ENCODE results near the gene NRBF2.

Gene NRBF2

DNA sequence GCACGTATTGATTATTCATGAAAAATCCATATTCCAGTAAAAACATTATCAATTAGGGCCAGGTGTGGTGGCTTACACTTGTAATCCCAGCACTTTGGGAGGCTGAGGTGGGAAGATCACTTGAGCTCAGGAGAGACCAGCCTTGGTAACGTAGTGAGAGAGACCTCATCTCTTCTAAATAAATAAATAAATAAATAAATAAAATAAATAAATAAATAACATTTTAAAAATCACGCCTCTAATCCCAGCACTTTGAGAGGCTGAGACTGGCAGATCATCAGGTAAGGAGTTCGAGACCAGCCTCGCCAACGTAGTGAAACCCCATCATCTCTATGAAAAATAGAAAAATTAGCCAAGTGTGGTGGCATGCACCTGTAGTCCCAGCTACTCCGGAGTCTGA is 32.1 kb downstream of the NRBF2 start:
- H3K9me3 ChIP-seq (ENCODE audit: control insufficient read depth, insufficient read depth, low read length) = no peaks in the 10 kb centered on the region
- H3K36me3 ChIP-seq (ENCODE audit: control insufficient read depth, insufficient read depth, low read length) = peaks cover 5% of the 10 kb centered on the region; the same call in 1 of the 2 replicates
- DNase-seq (ENCODE audit: low read depth, low spot score) = no peak
- no peak overlapping the region for H3K27ac ChIP-seq (ENCODE audit: low read length)
- H3K4me1 ChIP-seq (ENCODE audit: control insufficient read depth, insufficient read depth, low read length) = no peaks in the 10 kb centered on the region; the same call in 1 of the 2 replicates
- H3K4me3 ChIP-seq (ENCODE audit: low read length) = no peak overlapping the region
- no CpG with 5 or more reads among the region's 7 CpGs for WGBS (ENCODE audit: insufficient coverage, insufficient read length)
- no peaks in the 10 kb centered on the region; the same call in 1 of the 2 replicates for H3K27me3 ChIP-seq (ENCODE audit: control insufficient read depth, insufficient read depth, low read length)

DNA sequence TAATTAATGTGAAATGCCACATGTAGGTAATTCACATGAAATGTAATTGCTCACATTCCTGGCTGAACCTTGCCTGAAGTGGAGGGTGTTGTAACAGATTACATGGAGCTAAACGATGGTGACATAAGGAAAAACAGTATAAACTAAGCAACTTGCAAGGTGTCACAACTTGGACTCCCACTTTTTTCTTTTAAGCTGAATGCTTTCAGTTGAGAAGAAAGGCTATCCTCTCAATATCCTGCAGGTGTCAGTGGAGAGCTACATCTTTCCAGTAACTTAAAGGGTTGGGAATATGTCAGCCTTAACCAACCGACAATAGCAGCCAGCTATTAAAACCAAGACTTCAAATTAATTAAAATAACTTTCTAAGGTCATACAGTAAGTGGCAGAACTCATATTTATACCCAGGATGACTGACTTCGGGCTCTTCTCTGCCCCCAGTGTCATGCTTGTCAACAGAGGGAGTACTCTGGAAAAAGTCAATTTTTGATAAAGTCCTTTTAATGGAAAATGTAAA is 33.7 kb downstream of the NRBF2 start:
- no peak overlapping the region for H3K4me3 ChIP-seq (ENCODE audit: low read length)
- H3K27ac ChIP-seq (ENCODE audit: low read length) = no peak overlapping the region
- H3K36me3 ChIP-seq (ENCODE audit: control insufficient read depth, insufficient read depth, low read length) = peaks cover 13% of the 10 kb centered on the region; the same call in 1 of the 2 replicates
- no peaks in the 10 kb centered on the region; the same call in 1 of the 2 replicates for H3K4me1 ChIP-seq (ENCODE audit: control insufficient read depth, insufficient read depth, low read length)
- no peaks in the 10 kb centered on the region; the same call in 1 of the 2 replicates for H3K27me3 ChIP-seq (ENCODE audit: control insufficient read depth, insufficient read depth, low read length)
- peak; percentile 33 for DNase-seq (ENCODE audit: low read depth, low spot score)
- no CpG with 5 or more reads among the region's 3 CpGs for WGBS (ENCODE audit: insufficient coverage, insufficient read length)
- H3K9me3 ChIP-seq (ENCODE audit: control insufficient read depth, insufficient read depth, low read length) = no peaks in the 10 kb centered on the region

GRCh38 chr10:63168821-63169462 is 35.8 kb downstream of the NRBF2 start:
- Histone ChIP-seq H3K36me3 (ENCODE audit: control insufficient read depth, insufficient read depth, low read length) (peaks cover 13% of the 10 kb centered on the region; the same call in 1 of the 2 replicates), H3K4me1 (ENCODE audit: control insufficient read depth, insufficient read depth, low read length) (no peaks in the 10 kb centered on the region; the same call in 1 of the 2 replicates), H3K27me3 (ENCODE audit: control insufficient read depth, insufficient read depth, low read length) (no peaks in the 10 kb centered on the region; the same call in 1 of the 2 replicates), H3K4me3 (ENCODE audit: low read length) (no peak overlapping the region), H3K9me3 (ENCODE audit: control insufficient read depth, insufficient read depth, low read length) (no peaks in the 10 kb centered on the region), H3K27ac (ENCODE audit: low read length) (no peak overlapping the region)
- no peak for DNase-seq (ENCODE audit: low read depth, low spot score)
- WGBS (ENCODE audit: insufficient coverage, insufficient read length) = no CpG with 5 or more reads among the region's 2 CpGs

- Histone ChIP-seq H3K36me3 (ENCODE audit: control insufficient read depth, insufficient read depth, low read length) (peaks cover 16% of the 10 kb centered on the region; the same call in 1 of the 2 replicates), H3K27me3 (ENCODE audit: control insufficient read depth, insufficient read depth, low read length) (no peaks in the 10 kb centered on the region; the same call in 1 of the 2 replicates), H3K9me3 (ENCODE audit: control insufficient read depth, insufficient read depth, low read length) (no peaks in the 10 kb centered on the region), H3K4me3 (ENCODE audit: low read length) (no peak overlapping the region), H3K4me1 (ENCODE audit: control insufficient read depth, insufficient read depth, low read length) (no peaks in the 10 kb centered on the region; the same call in 1 of the 2 replicates), H3K27ac (ENCODE audit: low read length) (no peak overlapping the region)
- no peak for DNase-seq (ENCODE audit: low read depth, low spot score)
- no CpG with 5 or more reads among the region's 2 CpGs for WGBS (ENCODE audit: insufficient coverage, insufficient read length)
These were observed 36.5 kb downstream of the NRBF2 start for GRCh38 chr10:63169624-63170023.

DNA sequence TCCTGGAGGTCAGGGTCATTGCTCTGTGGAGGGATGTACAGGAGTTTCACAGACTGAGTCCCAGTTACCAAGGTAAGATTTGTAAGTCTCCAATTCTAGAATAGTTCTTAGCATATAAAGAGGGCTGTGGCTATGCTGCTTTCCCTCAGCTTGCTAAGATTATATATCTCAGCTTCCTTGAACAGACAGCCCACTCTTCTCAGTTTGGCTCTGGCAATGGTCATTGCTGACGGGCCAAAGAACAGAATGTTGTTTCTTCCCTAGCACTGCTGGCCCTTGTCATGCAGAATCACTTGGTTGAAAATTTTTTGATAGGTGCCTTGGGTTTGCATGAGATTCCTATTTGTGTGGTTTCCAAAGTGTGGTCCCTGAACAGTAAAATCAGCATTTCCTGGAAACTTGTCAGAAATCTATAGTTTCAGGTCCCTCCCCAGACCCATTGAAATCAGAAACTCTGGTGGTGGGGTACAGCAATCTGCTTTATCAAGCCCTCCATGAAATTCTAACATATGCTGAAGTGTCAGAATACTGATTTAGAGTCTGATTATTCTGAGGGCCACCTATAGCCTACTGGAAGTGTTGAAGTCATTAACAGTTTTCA is 38.2 kb downstream of the NRBF2 start:
- peaks cover 16% of the 10 kb centered on the region; the same call in 1 of the 2 replicates for H3K36me3 ChIP-seq (ENCODE audit: control insufficient read depth, insufficient read depth, low read length)
- no peaks in the 10 kb centered on the region; the same call in 1 of the 2 replicates for H3K27me3 ChIP-seq (ENCODE audit: control insufficient read depth, insufficient read depth, low read length)
- H3K9me3 ChIP-seq (ENCODE audit: control insufficient read depth, insufficient read depth, low read length) = no peaks in the 10 kb centered on the region
- no peak for DNase-seq (ENCODE audit: low read depth, low spot score)
- H3K4me1 ChIP-seq (ENCODE audit: control insufficient read depth, insufficient read depth, low read length) = no peaks in the 10 kb centered on the region; the same call in 1 of the 2 replicates
- H3K4me3 ChIP-seq (ENCODE audit: low read length) = no peak overlapping the region
- H3K27ac ChIP-seq (ENCODE audit: low read length) = no peak overlapping the region
- no CpG with 5 or more reads among the region's 1 CpG for WGBS (ENCODE audit: insufficient coverage, insufficient read length)

DNA sequence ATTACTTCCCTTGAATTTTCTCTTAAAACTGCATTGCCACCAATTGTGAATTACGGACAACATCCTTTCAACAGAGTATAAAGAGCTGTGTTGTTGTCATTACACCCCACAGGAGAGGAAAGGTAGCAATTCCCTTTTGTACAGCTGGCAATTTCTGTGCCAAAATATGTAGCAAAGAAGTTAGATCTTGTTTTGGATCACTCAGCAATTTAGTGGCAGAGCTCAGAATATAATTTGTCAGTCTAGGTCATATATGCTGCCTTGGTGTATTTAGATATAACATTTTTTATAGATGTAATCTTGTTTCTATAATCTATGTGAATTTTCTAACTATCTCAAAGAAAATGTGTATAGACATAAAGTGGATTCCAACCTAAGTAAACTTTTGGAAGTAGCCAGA is 38.8 kb downstream of the NRBF2 start:
- no peaks in the 10 kb centered on the region; the same call in 1 of the 2 replicates for H3K27me3 ChIP-seq (ENCODE audit: control insufficient read depth, insufficient read depth, low read length)
- H3K27ac ChIP-seq (ENCODE audit: low read length) = no peak overlapping the region
- no peak for DNase-seq (ENCODE audit: low read depth, low spot score)
- WGBS (ENCODE audit: insufficient coverage, insufficient read length) = no CpG with 5 or more reads among the region's 1 CpG
- no peaks in the 10 kb centered on the region for H3K9me3 ChIP-seq (ENCODE audit: control insufficient read depth, insufficient read depth, low read length)
- peaks cover 16% of the 10 kb centered on the region; the same call in 1 of the 2 replicates for H3K36me3 ChIP-seq (ENCODE audit: control insufficient read depth, insufficient read depth, low read length)
- no peak overlapping the region for H3K4me3 ChIP-seq (ENCODE audit: low read length)
- no peaks in the 10 kb centered on the region for H3K4me1 ChIP-seq (ENCODE audit: control insufficient read depth, insufficient read depth, low read length)

DNA sequence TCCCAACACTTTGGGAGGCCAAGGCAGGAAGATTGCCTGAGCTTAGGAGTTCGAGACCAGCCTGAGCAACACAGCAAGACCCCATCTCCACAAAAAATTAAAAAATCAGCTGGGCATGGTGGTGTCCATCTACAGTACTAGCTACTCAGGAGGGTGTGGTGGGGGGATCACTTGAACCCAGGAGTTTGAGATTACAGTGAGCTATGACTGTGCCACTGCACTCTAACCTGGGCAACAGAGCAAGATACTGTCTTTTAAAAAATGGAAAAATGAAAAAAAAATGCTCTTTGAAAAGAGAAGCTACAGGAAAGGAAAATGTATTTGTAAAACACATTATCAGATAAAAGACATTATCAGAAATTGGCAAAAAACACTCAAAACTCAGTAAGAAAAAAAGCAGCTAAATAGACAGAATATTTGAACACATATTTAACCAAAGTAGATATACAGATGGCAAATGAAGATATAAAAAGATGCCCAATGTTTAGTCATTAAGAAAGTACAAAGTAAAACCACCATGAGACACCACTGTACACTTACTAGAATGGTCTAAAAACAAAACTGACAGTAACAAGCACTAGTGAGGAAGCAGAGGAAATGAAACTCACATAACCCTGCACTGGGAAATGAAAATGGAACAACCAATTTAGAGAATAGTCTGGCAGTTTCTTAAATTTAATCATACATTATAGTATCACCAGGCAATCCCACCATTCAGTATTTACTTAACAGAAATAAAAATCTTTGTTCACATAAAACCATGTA is 40.5 kb downstream of the NRBF2 start:
- H3K4me1 ChIP-seq (ENCODE audit: control insufficient read depth, insufficient read depth, low read length) = no peaks in the 10 kb centered on the region
- no peak overlapping the region for H3K4me3 ChIP-seq (ENCODE audit: low read length)
- no peaks in the 10 kb centered on the region for H3K9me3 ChIP-seq (ENCODE audit: control insufficient read depth, insufficient read depth, low read length)
- WGBS (ENCODE audit: insufficient coverage, insufficient read length) = no CpG with 5 or more reads among the region's 1 CpG
- H3K36me3 ChIP-seq (ENCODE audit: control insufficient read depth, insufficient read depth, low read length) = peaks cover 22% of the 10 kb centered on the region; the same call in 1 of the 2 replicates
- no peak overlapping the region for H3K27ac ChIP-seq (ENCODE audit: low read length)
- no peaks in the 10 kb centered on the region; the same call in 1 of the 2 replicates for H3K27me3 ChIP-seq (ENCODE audit: control insufficient read depth, insufficient read depth, low read length)
- DNase-seq (ENCODE audit: low read depth, low spot score) = no peak

- Histone ChIP-seq H3K27me3 (ENCODE audit: control insufficient read depth, insufficient read depth, low read length) (no peaks in the 10 kb centered on the region), H3K4me1 (ENCODE audit: control insufficient read depth, insufficient read depth, low read length) (no peaks in the 10 kb centered on the region), H3K36me3 (ENCODE audit: control insufficient read depth, insufficient read depth, low read length) (peaks cover 15% of the 10 kb centered on the region; the same call in 1 of the 2 replicates), H3K27ac (ENCODE audit: low read length) (no peak overlapping the region), H3K4me3 (ENCODE audit: low read length) (no peak overlapping the region), H3K9me3 (ENCODE audit: control insufficient read depth, insufficient read depth, low read length) (no peaks in the 10 kb centered on the region)
- no CpG with 5 or more reads among the region's 1 CpG for WGBS (ENCODE audit: insufficient coverage, insufficient read length)
- no peak for DNase-seq (ENCODE audit: low read depth, low spot score)
These were observed 42.4 kb downstream of the NRBF2 start for GRCh38 chr10:63175534-63175933.

- WGBS (ENCODE audit: insufficient coverage, insufficient read length) = no CpG with 5 or more reads among the region's 1 CpG
- Histone ChIP-seq H3K9me3 (ENCODE audit: control insufficient read depth, insufficient read depth, low read length) (no peaks in the 10 kb centered on the region), H3K4me1 (ENCODE audit: control insufficient read depth, insufficient read depth, low read length) (no peaks in the 10 kb centered on the region), H3K27ac (ENCODE audit: low read length) (no peak overlapping the region), H3K36me3 (ENCODE audit: control insufficient read depth, insufficient read depth, low read length) (peaks cover 18% of the 10 kb centered on the region; the same call in 1 of the 2 replicates), H3K4me3 (ENCODE audit: low read length) (no peak overlapping the region), H3K27me3 (ENCODE audit: control insufficient read depth, insufficient read depth, low read length) (no peaks in the 10 kb centered on the region)
- DNase-seq (ENCODE audit: low read depth, low spot score) = no peak
These were observed 59.7 kb downstream of the NRBF2 start for GRCh38 chr10:63192826-63193225.

All from iPS DF 6.9 (cell line).